CD4-positive, alpha-beta T cell treated with Interleukin-1 beta for 1 hour (primary cell): Measurements from ENCODE around the gene KIF3C.
"Not testable (repeated sequence)": the region's sequence is repeated elsewhere in the genome, so short reads cannot be mapped to it uniquely, and the experiment has no call there.

Experiments used
- DNase-seq, 2 donors: peaks; one replicate each; pipeline ENCODE4 v3.0.0-alpha.2; 2020 to 2022

Gene KIF3C

DNA sequence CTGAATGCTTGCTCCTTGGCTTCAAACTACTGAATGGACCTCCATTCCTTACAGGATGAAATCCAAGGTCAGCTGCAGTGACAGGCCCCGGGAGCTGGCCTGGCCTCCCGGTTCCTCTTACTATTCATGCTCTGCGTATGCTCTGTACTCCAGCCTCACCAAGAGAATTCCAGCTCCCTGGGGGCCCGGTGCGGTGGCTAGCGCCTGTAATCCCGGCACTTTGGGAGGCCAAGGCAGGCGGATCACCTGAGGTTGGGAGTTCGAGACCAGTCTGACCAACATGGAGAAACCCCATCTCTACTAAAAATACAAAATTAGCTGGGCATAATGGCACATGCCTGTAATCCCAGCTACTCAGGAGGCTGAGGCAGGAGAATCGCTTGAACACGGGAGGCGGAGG, 23.7 kb downstream of the KIF3C start:
- DNase-seq: not testable (repeated sequence)

GRCh38 chr2:25957743-25958142, 24.6 kb downstream of the KIF3C start:
- no peak for DNase-seq

DNA sequence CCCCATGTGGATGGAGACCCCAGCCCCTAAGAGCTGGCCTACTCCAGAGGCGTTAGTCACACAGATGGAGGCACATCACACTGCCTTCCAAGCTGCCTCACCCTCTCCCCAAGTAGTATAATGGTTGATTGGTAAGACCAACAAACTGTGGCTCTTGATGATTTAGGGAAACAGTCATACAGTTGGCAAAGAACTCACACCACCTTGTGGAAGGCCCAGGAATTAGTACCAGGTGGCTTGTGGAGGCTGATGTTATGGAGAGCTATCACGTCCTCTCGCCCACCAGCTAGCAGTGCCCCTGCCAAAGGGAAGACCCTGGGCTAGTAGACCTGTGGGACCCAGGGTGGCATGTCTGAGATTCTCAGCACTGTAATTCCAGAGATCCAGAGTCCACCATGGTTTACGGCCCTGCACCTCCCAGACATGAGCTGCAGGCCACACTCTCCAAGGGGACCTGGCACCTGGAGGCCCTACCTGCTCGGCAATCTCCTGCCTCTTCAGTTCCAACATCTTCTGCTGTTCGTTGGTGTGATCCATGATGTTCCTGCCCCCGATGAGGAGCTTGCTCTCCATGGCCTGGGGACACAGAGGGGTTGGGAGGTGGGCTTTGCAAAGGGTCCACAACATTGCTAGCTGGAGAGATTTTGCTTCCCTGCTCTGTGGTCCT, 26.3 kb downstream of the KIF3C start:
- DNase-seq: no peak

DNA sequence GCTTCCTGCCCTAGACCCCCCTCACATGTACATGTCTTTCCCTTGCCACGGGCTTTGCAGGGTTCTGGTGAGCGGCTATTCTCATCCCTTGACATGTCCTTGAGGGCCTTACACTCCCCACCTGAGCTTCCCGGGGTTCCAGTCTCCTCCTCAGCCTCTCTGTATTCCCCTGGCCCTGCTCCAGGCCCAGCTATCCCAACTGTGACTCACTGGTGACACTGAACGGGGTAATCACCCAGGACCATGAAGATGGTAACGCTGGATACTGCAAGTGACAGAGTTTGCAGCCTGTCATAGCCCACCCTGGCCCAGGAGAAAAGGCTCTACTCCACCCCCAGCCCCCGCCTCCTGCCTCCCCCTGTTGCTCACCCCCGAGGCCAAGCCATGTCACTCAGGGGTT, 27.3 kb downstream of the KIF3C start:
- DNase-seq: no peak

DNA sequence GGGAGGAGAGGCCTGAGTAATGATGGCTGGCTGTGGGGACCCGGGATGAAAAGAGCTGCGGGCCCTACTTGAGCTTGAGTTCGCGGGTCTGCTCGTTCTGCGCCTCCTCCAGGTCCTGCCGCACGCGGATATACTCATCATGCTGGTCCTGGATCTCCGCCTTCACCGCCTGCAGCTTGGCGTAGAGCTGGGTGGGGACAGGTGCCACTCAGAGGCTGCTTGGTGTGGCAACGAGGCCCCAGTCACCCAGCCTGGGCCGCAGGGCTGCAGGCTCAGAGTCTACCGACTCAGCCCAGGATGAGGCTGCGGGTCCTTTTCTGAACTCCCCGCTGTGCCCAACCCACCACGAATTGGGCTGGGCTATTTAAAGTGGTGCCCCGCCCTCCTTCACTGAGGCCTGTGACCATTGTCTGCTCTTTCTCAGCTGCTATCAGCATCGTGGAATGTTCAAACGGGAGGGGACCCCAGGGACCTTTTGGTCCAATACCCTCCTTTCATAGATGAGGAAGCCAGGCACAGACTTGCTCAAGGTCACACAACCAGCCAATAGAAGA, 28.0 kb downstream of the KIF3C start:
- no peak for DNase-seq

DNA sequence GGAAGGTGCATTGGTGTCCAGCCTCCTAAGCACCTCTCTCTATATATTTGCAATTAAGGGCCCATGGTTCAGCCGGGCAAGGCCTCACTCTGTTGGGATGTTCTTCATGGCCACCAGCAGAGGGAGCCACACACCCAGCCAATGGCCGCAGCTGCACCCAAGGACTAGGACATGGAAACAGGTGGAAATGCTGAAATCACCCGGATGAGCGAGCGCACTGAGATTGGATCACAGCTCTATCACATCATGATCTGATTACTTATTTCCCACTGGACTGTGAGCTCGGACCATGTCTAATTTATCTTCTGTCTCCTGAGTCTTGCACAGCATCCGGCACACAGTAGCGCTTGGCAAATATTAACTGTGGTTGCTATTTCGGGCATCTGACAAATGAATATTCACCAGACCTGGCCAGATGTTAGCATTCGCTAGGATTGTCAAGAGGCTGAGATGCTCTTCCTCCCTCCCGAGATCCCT, 31.2 kb downstream of the KIF3C start:
- peak; percentile 74 to 78 for DNase-seq

- no peak for DNase-seq
Measured at GRCh38 chr2:25948437-25948836, 33.9 kb downstream of the KIF3C start.

GRCh38 chr2:25941042-25941441, 41.3 kb downstream of the KIF3C start:
- DNase-seq: no peak

GRCh38 chr2:25939257-25939668, 43.0 kb downstream of the KIF3C start:
- no peak for DNase-seq

DNA sequence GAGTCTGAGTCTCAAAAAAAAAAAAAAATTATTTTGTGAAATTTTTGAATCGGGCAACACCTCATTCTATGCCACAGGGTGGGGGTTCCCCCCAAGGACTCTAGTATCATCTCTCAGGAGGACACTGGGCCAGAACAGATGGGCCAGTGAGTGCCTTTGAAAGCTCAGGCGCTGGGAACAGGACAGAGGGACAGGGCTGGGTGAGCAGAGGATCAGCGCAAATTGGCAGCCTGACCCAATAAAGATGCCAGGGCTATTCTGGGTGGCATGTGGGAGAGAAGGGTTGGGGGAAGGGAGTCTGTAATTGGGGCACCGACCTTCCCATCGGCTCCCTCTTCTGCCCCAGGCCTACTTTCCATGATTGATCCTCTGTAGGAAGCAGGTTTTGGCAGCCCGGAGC, 44.0 kb downstream of the KIF3C start:
- DNase-seq: no peak

DNA sequence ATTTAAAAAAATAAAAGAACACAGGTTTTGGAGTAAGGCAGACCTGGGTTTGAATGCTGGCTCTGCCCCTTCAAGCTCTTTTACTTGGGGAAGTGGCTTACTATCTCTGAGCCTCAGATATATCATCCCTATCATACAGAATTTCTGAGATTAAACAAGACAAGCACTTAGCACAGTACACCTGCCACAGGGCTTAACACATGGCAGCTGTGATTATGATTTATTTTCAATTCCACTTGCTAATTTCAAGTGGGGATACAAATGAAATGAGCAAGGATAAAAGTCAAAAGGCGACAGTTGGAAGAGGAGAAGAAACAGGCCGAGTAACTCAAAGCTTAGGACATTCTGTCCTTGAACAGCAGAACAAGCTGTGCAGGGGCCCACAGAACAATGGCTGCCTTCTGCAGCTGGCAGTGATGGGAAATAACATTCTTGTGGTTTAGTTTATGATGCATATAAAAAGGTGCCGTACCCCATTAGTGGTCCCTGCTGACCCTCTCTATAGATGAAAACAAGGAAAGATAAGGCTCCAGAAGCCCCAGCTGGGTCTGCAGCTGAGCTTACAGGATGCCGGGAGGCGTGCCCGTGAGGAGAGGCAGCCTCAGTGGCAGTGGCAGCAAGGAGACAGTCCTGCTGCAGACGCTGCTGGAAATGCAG, 45.3 kb downstream of the KIF3C start:
- DNase-seq: no peak

GRCh38 chr2:25933622-25934021, 48.7 kb downstream of the KIF3C start:
- DNase-seq: no peak

GRCh38 chr2:25929789-25930473, 52.4 kb downstream of the KIF3C start:
- no peak for DNase-seq

- DNase-seq: no peak
Measured at GRCh38 chr2:25928668-25929067, 53.6 kb downstream of the KIF3C start.

GRCh38 chr2:25926984-25927756, 55.1 kb downstream of the KIF3C start:
- DNase-seq: no peak

- DNase-seq: no peak
Measured at GRCh38 chr2:25922501-25922900, 59.8 kb downstream of the KIF3C start.

DNA sequence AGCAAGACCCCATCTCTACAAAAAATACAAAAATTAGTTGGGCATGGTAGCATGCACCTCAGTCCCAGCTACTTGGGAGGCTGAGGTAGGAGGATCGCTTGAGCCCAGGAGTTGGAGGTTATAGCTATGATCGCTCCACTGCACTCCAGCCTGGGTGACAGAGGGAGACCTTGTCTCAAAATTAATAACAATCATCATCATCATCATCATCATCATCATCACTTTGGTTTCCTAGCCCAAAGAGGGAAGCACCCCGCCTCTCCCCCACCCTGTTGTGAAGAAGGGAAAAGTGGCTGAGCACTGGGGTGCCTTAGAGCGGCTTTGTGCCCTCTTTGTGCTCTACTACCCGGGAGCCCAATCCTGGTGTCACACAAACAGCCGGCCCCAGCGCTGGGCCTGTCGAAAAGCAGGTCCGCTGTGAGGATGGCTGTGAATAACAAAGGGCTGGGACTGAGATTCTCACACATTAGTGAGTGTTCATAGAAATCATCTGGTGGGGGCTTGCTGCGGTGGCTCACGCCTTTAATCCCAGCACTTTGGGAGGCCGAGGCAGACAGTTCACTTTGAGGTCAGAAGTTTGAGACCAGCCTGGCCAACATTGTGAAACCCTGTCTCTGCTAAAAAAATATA, 61.4 kb downstream of the KIF3C start:
- DNase-seq: no peak

GRCh38 chr2:25920336-25920735, 62.0 kb downstream of the KIF3C start:
- no peak for DNase-seq

GRCh38 chr2:25917832-25918231, 64.5 kb downstream of the KIF3C start:
- no peak for DNase-seq

GRCh38 chr2:25917411-25917810, 64.9 kb downstream of the KIF3C start:
- DNase-seq: not testable (repeated sequence)

GRCh38 chr2:25915944-25916772, 66.1 kb downstream of the KIF3C start:
- peak; percentile 34 to 36 for DNase-seq
